Raji (cell line): ENCODE data around the gene SLC22A1.

Source experiments
- POLR2A ChIP-seq: IDR thresholded peaks from 2 replicates; pipeline ENCODE4 v1.6.1; 2011; ENCODE audit warnings: low read depth, low read length, control low read depth; ENCODE audit not compliant: insufficient read depth

The SLC22A1 gene

GRCh38 chr6:160203953-160204352 is 82.3 kb downstream of the SLC22A1 start:
- no peak for TF ChIP-seq POLR2A

GRCh38 chr6:160204710-160205109 is 83.1 kb downstream of the SLC22A1 start:
- no peak for TF ChIP-seq POLR2A

DNA sequence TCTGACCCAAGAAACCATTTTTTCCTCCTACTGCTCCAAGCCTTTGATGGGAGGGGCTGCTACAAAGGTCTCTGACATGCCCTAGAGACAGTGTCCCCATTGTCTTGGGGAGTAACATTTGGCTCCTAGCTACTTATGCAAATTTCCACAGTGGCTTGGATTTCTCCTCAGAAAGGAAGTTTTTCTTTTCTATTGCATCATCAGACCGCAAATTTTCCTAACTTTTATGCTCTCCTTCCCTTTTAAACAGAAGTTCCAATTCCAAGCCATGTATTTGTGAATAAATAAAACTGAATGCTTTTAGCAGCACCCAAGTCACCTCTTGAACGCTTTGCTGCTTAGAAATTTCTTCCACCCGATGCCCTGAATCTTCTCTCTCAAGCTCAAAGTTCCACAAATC is 86.0 kb downstream of the SLC22A1 start:
- no peak for TF ChIP-seq POLR2A
